SK-N-SH (cell line): ENCODE measurements around the gene CYFIP2. TPM values are rescaled to one million over a fixed set of nuclear protein-coding genes. Genes with fewer than 3 reads are reported as not detected.
A peak's percentile ranks its signal among the peaks of the same experiment; 100 is the strongest.

Experiments
- CTCF ChIA-PET: fragments of 300-600, 350-600 bp; formaldehyde crosslinking; extraction: SDS; loops from one replicate; lab custom pipeline; 2021; lab: Yijun Ruan, JAX
- POLR2A ChIA-PET: fragments of 350-600 bp; sonication (Branson Sonifier 250); formaldehyde crosslinking; extraction: SDS; loops from one replicate; lab custom pipeline; 2020; ENCODE audit warnings: antibody characterized with exemption, inconsistent platforms; lab: Yijun Ruan, JAX
- DNase-seq: peaks from one replicate; pipeline ENCODE4 v3.0.0; 2012
- H2AFZ ChIP-seq: fragments of 200-600 bp; sonication (generic); 2 replicates; pipeline ENCODE4 v1.8.1; 2016; ENCODE audit warnings: antibody characterized with exemption, mild to moderate bottlenecking, low read depth
- H3F3A ChIP-seq: fragments of 200-600 bp; sonication (generic); replicated peaks from 2 replicates; pipeline ENCODE3; 2016; ENCODE audit warnings: antibody characterized with exemption, mild to moderate bottlenecking; ENCODE audit not compliant: insufficient read depth
- H3K27ac ChIP-seq, 2 experiments: fragments of 200-500 bp in 1 of 2; fragments of 200-600 bp in 1 of 2; sonication (Bioruptor generic) in 1 of 2; sonication (generic), shearing (Covaris generic) in 1 of 2; 2 replicates each; pipeline versions ENCODE4 v1.5.1 to v1.6.1; 2014 to 2016; ENCODE audit warnings: low read depth in 2 of 2, inconsistent platforms in 1 of 2, low read length in 1 of 2, mild to moderate bottlenecking in 1 of 2, mixed read lengths in 1 of 2
- H3K27me3 ChIP-seq: fragments of 200-600 bp; sonication (generic), shearing (Covaris generic); 2 replicates; pipeline ENCODE4 v1.6.1; 2016; ENCODE audit warnings: mixed run types; ENCODE audit not compliant: insufficient read depth
- H3K36me3 ChIP-seq, 2 experiments: fragments of 200-500 bp in 1 of 2; fragments of 200-600 bp in 1 of 2; sonication (Bioruptor generic) in 1 of 2; sonication (generic) in 1 of 2; replicated peaks in 1 of 2; 2 replicates each; pipeline versions ENCODE3 to v1.5.1; 2014 to 2016; ENCODE audit warnings: low read length in 1 of 2, mild to moderate bottlenecking in 1 of 2; ENCODE audit not compliant: insufficient read depth in 2 of 2, control insufficient read depth in 1 of 2
- H3K4me1 ChIP-seq, 2 experiments: fragments of 200-500 bp in 1 of 2; fragments of 200-600 bp in 1 of 2; sonication (Bioruptor generic) in 1 of 2; sonication (generic), shearing (Covaris generic) in 1 of 2; 2 replicates each; pipeline versions ENCODE4 v1.5.1 to v1.6.1; 2014 to 2016; ENCODE audit warnings: low read depth in 1 of 2, low read length in 1 of 2, mixed run types in 1 of 2; ENCODE audit not compliant: insufficient read depth in 2 of 2, control insufficient read depth in 1 of 2
- H3K4me2 ChIP-seq: fragments of 200-600 bp; sonication (generic), shearing (Covaris generic); 2 replicates; pipeline ENCODE4 v1.6.1; 2017; ENCODE audit warnings: mixed run types
- H3K4me3 ChIP-seq, 2 experiments: fragments of 200-500 bp in 1 of 2; fragments of 200-600 bp in 1 of 2; sonication (Bioruptor generic) in 1 of 2; sonication (generic), shearing (Covaris generic) in 1 of 2; 2 replicates each; pipeline versions ENCODE4 v1.5.1 to v1.8.1; 2014 to 2016; ENCODE audit warnings: low read depth in 2 of 2, inconsistent platforms in 1 of 2, low read length in 1 of 2, mild to moderate bottlenecking in 1 of 2, mixed read lengths in 1 of 2, moderate library complexity in 1 of 2
- H3K79me2 ChIP-seq: fragments of 200-600 bp; sonication (generic); 2 replicates; pipeline ENCODE4 v1.8.1; 2017; ENCODE audit warnings: mild to moderate bottlenecking; ENCODE audit not compliant: insufficient read depth
- H3K9ac ChIP-seq: fragments of 200-600 bp; sonication (generic); 2 replicates; pipeline ENCODE4 v1.6.1; 2017; ENCODE audit warnings: mixed run types
- H3K9me2 ChIP-seq: fragments of 200-600 bp; sonication (generic); 2 replicates; pipeline ENCODE4 v1.6.1; 2017; ENCODE audit warnings: mixed run types
- H3K9me3 ChIP-seq: fragments of 200-600 bp; sonication (generic); 2 replicates; pipeline ENCODE4 v1.6.1; 2017; ENCODE audit warnings: mixed run types, mild to moderate bottlenecking, moderate library complexity
- H4K20me1 ChIP-seq: fragments of 200-600 bp; sonication (generic); 2 replicates; pipeline ENCODE4 v1.6.1; 2017; ENCODE audit warnings: mild to moderate bottlenecking, mixed run types; ENCODE audit not compliant: insufficient read depth
- ELF1 ChIP-seq: IDR thresholded peaks from 2 replicates; pipeline ENCODE4 v1.4.0; 2012
- FOSL2 ChIP-seq: IDR thresholded peaks from 2 replicates; pipeline ENCODE4 v1.4.0; 2012; ENCODE audit warnings: low read depth, mild to moderate bottlenecking, moderate library complexity, borderline replicate concordance
- FOXJ3 ChIP-seq: sonication (generic); formaldehyde crosslinking; IDR thresholded peaks from 2 replicates; pipeline ENCODE4 v1.5.1; 2020; ENCODE audit warnings: mild to moderate bottlenecking, missing genetic modification reagents
- FOXM1 ChIP-seq: IDR thresholded peaks from 2 replicates; pipeline ENCODE4 v1.4.0; 2012; ENCODE audit warnings: low read depth, mild to moderate bottlenecking
- GATA2 ChIP-seq: sonication (generic); formaldehyde crosslinking; IDR thresholded peaks from 2 replicates; pipeline ENCODE4 v1.5.0; 2020; ENCODE audit warnings: mild to moderate bottlenecking, missing genetic modification reagents
- JUND ChIP-seq: IDR thresholded peaks from 2 replicates; pipeline ENCODE4 v1.4.0; 2012
- MEF2A ChIP-seq: IDR thresholded peaks from 2 replicates; pipeline ENCODE4 v1.4.0; 2012; ENCODE audit warnings: low read depth, borderline replicate concordance
- NFIC ChIP-seq: IDR thresholded peaks from 2 replicates; pipeline ENCODE4 v1.4.0; 2012; ENCODE audit warnings: borderline replicate concordance
- RFX5 ChIP-seq: IDR thresholded peaks from 2 replicates; pipeline ENCODE4 v1.6.1; 2012; ENCODE audit warnings: mild to moderate bottlenecking, improper control_type of control experiment, low read length
- TCF12 ChIP-seq: IDR thresholded peaks from 2 replicates; pipeline ENCODE4 v1.4.0; 2012
- TEAD4 ChIP-seq: IDR thresholded peaks from 2 replicates; pipeline ENCODE4 v1.4.0; 2012; ENCODE audit warnings: mild to moderate bottlenecking, borderline replicate concordance; ENCODE audit not compliant: insufficient read depth
- WGBS: methylation state at CpG from one replicate; pipeline ENCODE4 v1.1.6; 2017; ENCODE audit warnings: low lambda C conversion rate; 5-methylcytosine and 5-hydroxymethylcytosine counted together
- polyA plus RNA-seq, 3 experiments: library from polyadenylated mRNA; depleted of rRNA; stranded (reverse); fragments of >200 nt; gene quantifications; 2 replicates each; pipeline ENCODE4 v1.2.3, GENCODE V29; 2012
- TF ChIP-seq, protein P1 (sequence below): IDR thresholded peaks from 2 replicates; pipeline ENCODE4 v1.4.0; 2012; ENCODE audit warnings: low read depth
- TF ChIP-seq, protein P2 (sequence below): IDR thresholded peaks from 2 replicates; pipeline ENCODE4 v1.4.0; 2012; ENCODE audit warnings: low read depth, borderline replicate concordance
- TF ChIP-seq, protein P3 (sequence below): IDR thresholded peaks from 2 replicates; pipeline ENCODE4; 2012
- TF ChIP-seq, protein P4 (sequence below): IDR thresholded peaks from 2 replicates; pipeline ENCODE4 v1.4.0; 2012; ENCODE audit warnings: low read depth, borderline replicate concordance

Gene CYFIP2
- polyA plus RNA-seq, 1 of the 3 experiments (the other 2 are of a cell fraction), result 20.1 TPM

DNA sequence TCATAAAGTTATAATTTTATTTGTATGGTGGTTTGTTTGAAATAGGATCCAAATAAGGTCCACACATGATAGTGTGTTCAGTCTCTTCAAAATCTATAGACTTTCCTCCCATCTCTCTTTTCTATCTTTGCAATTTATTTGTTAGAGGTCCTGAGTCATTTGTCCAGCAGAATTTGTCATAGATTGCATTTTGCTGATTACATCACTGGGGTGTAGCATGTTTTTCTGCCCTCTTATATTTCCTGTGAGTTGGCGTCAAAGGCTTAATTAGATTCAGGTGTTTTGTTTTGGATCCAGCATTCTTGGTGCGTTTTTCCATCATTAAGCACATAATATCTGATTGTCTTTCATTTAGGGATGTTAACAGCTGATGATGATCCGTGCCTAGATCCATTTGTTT lies 15.0 kb downstream of the CYFIP2 start:
- Histone ChIP-seq H3K36me3 (peaks cover 0 to 8% of the 10 kb centered on the region in 2 experiments), H3K9me2 (no peaks in the 10 kb centered on the region), H2AFZ (no peak overlapping the region), H3K4me1 (peaks cover 7 to 9% of the 10 kb centered on the region in 2 experiments; a peak in 3 of 4 replicates), H3K79me2 (peaks cover 16% of the 10 kb centered on the region), H3K27ac (peak overlapping the region in 1 of 2 experiments; percentile 37; a peak in 3 of 4 replicates), H3K9me3 (no peaks in the 10 kb centered on the region), H3K9ac (no peak overlapping the region), H3K27me3 (no peaks in the 10 kb centered on the region)
- 31% methylated on average over 3 of the region's 3 CpGs for WGBS
- CTCF ChIA-PET, result interaction anchor here (0.7 to 2.1 kb wide), 3 partner anchors 27 to 48 kb away, joined by 3 to 4 read pairs (median 4); no protein-coding TSS in a partner anchor
- peak; percentile 34 for DNase-seq
- TF ChIP-seq, protein P1, sequence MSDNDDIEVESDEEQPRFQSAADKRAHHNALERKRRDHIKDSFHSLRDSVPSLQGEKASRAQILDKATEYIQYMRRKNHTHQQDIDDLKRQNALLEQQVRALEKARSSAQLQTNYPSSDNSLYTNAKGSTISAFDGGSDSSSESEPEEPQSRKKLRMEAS, result no peak
- TF ChIP-seq MEF2A (0 out of 2 replicates have a peak, but pooled peaks have one; percentile 22), FOXJ3 (CRISPR knock-in tag) (no peak), TCF12 (peak; percentile 89), TEAD4 (no peak), FOSL2 (peak; percentile 48; the same call in 1 of the 2 replicates), GATA2 (CRISPR knock-in tag) (peak; percentile 20; the same call in 1 of the 2 replicates), RFX5 (no peak), NFIC (0 out of 2 replicates have a peak, but pooled peaks have one; percentile 17), FOXM1 (no peak), JUND (peak; percentile 34; the same call in 1 of the 2 replicates), ELF1 (no peak)
- TF ChIP-seq, protein P2, sequence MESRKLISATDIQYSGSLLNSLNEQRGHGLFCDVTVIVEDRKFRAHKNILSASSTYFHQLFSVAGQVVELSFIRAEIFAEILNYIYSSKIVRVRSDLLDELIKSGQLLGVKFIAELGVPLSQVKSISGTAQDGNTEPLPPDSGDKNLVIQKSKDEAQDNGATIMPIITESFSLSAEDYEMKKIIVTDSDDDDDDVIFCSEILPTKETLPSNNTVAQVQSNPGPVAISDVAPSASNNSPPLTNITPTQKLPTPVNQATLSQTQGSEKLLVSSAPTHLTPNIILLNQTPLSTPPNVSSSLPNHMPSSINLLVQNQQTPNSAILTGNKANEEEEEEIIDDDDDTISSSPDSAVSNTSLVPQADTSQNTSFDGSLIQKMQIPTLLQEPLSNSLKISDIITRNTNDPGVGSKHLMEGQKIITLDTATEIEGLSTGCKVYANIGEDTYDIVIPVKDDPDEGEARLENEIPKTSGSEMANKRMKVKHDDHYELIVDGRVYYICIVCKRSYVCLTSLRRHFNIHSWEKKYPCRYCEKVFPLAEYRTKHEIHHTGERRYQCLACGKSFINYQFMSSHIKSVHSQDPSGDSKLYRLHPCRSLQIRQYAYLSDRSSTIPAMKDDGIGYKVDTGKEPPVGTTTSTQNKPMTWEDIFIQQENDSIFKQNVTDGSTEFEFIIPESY, result no peak
- TF ChIP-seq, protein P3, sequence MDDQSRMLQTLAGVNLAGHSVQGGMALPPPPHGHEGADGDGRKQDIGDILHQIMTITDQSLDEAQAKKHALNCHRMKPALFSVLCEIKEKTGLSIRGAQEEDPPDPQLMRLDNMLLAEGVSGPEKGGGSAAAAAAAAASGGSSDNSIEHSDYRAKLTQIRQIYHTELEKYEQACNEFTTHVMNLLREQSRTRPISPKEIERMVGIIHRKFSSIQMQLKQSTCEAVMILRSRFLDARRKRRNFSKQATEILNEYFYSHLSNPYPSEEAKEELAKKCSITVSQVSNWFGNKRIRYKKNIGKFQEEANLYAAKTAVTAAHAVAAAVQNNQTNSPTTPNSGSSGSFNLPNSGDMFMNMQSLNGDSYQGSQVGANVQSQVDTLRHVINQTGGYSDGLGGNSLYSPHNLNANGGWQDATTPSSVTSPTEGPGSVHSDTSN, result peak; percentile 21; the same call in 1 of the 2 replicates
- TF ChIP-seq, protein P4, sequence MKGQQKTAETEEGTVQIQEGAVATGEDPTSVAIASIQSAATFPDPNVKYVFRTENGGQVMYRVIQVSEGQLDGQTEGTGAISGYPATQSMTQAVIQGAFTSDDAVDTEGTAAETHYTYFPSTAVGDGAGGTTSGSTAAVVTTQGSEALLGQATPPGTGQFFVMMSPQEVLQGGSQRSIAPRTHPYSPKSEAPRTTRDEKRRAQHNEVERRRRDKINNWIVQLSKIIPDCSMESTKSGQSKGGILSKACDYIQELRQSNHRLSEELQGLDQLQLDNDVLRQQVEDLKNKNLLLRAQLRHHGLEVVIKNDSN, result no peak
- TF ChIP-seq, all 33 proteins: peak for 7
- Histone ChIP-seq H3K4me3 (no peak overlapping the region), H3K4me2 (0 out of 2 replicates have a peak overlapping the region, but pooled peaks have one; percentile 1), H3F3A (peaks cover 5% of the 10 kb centered on the region), H4K20me1 (no peaks in the 10 kb centered on the region; the same call in 1 of the 2 replicates)
- POLR2A ChIA-PET, result no interaction called here
